Stimulated activated naive CD4-positive, alpha-beta T cell treated with Interleukin-2 at 50 U/mL for 16 hours (primary cell): ENCODE measurements around the gene LACTB.
"Not testable (repeated sequence)": the region's sequence is repeated elsewhere in the genome, so short reads cannot be mapped to it uniquely, and the experiment has no call there.

ENCODE experiments used
- DNase-seq: peaks from one replicate; lab custom pipeline; 2025; lab: John Stamatoyannopoulos, UW

The LACTB gene

DNA sequence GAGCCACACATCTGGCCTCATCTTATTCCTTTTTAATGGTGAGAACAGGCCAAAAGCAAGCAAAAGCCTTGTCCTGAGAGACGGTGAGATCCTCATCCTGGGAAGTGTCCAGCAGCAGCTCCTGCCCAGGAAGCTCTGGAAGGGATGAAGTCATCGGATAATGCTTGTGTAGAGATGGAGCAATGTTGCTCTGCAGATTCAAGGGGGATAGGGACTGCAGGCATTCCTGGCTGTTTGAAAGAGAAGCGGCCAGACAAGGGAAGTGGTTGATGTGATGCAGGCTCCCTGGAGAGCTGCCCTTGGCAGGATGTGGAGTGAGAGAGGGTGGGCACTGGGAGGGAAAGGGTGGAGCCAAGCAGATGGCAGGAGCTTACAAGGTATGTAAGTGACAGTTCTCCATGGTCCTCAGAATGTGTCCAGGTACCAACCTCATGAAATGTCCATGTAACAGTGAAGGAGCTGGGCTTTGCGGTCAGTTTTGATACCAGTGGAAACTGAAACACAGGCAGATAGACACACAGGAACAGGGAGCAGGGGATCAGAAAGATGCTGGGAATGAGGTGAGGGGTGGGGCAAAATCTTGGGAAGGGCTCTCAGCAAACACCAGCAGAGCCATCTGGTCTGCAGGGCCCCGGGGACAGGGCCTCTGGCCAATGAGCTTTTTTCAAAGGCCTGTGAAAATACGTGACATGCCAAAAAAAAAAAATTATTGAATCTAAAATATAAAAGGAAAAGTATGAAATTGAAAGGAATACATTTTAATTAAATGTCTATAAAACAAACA is 32.2 kb upstream of the LACTB start:
- DNase-seq, result no peak

DNA sequence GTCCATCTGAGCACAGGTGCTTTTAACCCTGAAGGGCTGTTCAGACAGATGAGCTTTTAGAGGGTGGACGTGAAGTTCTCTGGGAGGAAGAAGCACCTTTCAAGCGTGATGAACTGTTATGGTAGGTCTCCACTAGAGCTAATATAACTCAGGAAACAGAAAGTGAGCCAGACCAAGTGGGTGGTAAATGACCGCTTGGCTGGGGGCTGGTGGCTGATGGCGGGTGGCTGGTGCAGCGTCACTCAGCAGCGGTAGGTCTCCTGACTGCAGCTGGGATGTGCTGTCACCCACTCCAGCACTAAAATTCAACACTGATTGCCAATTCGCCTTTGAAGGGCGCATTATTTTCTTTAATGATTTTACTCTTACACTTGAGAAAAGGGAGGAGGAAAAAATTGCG is 31.2 kb upstream of the LACTB start:
- no peak for DNase-seq

DNA sequence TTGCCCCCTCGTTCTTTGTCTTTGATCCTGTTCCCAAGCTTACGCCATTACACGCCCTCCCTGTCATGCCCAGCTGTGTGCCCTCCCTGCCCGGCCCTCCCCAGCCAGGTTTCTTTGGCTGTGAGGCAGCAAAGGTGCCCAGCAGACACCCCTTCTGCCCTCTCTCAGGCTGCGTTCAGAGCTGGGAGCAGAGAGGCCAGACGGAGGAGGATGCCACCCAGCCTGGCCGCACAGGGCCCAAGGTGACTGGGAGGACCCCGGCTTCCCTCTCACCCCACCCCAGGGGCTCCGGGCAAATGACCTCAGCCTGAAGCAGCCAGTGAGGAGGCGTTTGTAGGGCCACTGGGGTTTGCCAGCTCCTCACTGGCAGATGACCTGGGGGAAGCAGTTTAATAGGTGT is 30.8 kb upstream of the LACTB start:
- DNase-seq, result no peak

DNA sequence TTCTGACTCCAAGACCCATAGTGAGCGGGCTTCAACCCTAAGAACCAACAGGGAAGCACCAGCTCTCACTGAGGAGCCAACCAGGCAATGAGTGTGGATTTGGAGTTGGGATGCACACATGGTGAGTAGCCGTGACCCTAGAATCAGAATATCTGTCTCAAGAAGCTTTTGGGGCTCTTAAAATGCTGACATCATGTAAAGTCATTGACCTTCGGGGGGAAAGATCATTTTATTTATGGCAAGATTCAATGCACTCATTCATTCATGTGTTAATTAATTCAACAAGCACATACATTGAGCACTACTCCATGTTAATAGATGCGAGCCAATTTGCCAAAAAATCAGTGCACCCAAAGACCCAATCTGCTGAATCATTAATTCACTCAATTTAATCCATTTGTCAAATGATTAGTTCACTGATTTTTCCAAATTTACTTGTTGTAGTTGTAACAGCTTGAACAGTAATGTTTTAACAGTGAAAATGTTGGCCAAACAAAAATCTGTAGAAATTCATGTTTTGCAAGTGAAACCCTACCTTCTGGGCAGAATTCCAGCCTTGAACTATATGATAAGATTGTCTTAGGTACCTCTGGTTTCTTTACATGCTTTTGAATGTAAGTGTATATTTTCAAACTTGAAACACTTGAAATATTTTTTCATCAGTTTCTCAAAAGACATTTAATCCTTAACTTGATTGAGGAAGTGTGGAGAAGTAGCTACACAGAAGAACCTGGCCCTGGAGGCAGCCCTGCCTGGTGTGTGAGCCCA is 29.8 kb upstream of the LACTB start:
- no peak for DNase-seq

DNA sequence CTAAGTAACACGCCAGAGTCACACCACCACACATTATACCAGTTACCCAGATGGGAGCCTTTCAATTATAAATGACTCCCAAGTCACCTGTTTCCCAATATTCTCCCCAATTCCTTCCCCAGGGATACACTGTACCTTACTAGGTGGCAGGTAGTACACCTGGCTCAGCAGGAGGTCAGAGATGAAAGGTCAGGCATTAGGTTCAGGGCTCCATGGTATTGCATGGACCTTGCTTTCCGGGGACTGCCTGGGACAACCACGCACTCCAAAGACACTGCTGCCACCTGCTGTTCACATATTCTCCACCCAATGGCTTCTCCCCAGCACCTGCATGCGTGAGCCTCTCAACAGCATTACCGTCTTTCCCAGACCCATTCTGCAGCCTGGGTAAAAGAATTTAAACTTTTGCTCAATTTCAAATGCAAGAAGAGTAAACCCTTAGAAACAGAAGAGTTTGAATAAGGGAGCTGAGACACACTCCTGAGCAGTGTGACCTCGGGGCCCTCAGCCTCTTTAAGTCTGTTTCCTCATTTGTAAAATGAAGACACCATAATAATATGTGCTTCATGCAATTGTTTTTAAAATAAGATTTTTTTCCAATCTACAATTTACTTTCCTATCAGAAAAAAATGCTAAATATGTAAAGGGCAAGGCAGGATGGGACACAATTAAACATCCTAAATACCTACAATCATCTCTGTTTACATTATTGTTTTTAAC is 28.0 kb upstream of the LACTB start:
- DNase-seq, result peak; percentile 48

DNA sequence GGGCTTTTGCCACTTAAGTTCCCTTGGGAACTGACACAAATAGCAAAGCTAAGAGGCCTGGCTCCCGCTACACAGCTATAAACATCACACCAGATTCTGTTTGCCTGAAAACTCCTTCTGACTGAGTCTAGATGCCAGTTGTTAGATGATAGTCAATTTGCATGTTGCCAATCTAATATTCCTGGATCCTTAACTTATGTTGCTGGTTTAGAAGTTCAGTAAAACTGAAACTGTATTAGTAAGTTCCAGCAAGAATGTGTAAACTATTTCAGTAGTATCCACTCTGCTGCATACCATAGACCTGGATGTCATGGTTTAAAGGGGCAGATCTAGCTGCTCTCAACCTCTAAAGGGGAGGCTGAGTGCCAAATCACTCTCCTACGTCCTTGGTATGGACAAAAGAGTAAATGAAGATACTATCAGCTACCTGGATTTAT is 27.1 kb upstream of the LACTB start:
- no peak for DNase-seq

DNA sequence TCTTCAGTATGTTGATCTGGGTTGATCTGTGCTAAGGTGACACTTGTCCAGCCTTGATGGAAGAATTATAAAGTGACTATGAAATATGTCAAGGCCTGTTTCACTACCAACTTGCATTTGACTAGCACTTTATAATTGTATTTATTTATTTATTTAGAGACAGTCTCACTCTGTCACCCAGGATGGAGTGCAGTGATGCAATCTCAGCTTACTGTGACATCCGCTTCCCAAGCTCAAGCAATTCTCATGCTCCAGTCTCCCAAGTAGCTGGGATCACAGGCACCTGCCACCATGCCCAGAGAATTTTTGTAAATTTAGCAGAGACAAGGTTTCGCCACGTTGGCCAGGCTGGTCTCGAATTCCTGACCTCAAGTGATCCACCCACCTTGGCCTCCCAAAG is 25.5 kb upstream of the LACTB start:
- no peak for DNase-seq

DNA sequence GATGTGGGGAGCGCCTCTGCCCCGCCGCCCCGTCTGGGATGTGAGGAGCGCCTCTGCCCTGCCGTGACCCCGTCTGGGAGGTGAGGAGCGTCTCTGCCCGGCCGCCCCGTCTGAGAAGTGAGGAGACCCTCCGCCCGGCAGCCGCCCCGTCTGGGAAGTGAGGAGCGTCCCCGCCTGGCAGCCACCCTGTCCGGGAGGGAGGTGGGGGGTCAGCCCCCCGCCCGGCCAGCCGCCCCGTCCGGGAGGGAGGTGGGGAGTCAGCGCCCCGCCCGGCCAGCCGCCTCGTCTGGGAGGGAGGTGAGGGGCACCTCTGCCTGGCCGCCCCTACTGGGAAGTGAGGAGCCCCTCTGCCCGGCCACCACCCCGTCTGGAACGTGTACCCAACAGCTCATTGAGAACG is 22.8 kb upstream of the LACTB start:
- not testable (repeated sequence) for DNase-seq

DNA sequence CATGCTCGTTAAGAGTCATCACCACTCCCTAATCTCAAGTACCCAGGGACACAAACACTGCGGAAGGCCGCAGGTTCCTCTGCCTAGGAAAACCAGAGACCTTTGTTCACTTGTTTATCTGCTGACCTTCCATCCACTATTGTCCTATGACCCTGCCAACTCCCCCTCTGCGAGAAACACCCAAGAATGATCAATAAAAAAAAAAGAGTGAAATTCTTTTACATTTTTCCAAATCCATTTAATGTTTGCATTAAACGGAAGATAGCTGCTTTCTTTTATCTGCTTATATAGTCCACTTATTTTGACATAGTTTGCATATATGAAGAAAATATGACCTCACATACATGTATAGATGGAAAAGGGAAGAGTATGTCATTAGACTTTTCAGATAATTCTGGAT is 22.1 kb upstream of the LACTB start:
- not testable (repeated sequence) for DNase-seq

DNA sequence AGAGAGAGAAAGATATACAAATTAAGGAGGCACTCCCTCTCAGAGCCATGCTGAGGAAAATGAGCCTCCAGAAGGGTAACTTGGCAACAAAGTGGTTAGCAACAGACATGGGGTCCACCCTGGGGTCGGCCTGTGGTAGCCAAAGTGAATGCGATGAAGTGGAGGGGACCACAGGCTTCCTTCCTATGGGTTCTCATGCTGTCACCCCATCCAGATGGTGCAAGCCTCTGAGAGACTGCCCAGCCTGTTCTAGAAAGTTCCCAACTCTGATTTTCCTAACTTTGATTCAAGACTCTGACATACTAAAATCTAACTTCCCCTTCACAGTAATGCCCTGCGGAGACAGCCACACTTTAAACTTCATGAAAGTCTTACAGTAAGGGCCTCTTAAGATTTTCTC is 18.2 kb upstream of the LACTB start:
- DNase-seq, result no peak

DNA sequence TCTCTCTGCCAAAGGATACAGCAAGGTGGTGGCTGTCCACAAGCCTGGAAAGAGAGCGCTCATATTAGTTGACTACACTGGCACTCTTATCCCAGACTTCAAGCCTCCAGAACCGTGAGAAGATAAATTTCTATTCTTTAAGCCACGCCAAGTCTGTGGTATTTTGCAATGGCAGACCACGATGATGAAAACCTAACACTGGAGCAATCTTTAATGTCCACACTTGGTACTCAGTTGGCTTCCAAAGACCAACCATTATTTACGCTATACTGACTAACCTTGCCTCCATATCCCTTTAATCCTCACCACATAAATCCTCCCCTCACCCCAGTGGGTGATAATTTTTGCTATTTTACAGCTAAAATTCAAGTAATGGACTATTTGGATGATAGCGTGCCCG is 16.9 kb upstream of the LACTB start:
- no peak for DNase-seq

DNA sequence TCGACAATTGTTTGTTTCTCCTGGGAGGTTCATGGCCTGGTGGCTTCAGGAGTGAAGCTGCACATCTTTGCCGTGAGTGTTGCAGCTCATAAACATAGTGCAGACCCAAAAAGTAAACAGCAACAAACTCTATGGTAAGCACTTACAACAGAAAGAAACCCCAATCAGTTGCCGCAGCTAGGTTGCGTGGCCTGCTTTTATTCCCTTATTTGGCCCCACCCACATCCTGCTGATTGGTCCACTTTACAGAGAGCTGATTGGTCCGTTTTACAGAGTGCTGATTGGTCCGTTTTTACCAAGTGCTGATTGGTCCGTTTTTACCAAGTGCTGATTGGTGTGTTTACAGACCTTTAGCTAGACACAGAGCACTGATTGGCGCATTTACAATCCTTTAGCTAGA is 16.3 kb upstream of the LACTB start:
- DNase-seq, result not testable (repeated sequence)

DNA sequence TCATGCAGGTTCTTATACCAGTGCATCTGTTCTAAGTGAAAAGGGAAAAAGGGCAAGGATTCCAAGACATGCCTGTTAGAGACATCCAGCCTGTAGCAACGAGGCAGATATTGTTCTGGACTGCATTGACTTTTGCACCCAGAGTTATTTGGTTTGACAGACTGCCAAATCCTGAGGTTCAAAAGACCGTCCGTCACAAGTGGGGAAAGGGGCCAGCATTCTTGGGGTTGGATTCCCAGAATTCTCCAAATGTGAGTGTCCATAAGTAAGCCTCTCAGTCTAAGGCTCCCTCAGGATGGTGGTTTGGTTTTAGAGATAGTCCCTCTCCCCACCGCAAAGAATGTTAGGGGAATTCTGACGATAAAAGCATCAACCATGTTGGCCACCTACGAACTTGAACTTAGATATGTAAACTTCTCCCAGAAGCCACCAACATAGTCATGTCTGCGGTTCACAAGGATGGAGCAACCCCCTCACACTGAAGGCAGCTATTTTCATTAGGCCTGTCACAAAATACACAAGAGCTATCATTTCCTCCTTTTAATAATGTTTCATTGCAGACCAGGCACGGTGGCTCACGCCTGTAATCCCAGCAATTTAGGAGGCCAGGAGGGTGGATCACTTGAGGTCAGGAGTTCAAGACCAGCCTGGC is 13.6 kb upstream of the LACTB start:
- no peak for DNase-seq

DNA sequence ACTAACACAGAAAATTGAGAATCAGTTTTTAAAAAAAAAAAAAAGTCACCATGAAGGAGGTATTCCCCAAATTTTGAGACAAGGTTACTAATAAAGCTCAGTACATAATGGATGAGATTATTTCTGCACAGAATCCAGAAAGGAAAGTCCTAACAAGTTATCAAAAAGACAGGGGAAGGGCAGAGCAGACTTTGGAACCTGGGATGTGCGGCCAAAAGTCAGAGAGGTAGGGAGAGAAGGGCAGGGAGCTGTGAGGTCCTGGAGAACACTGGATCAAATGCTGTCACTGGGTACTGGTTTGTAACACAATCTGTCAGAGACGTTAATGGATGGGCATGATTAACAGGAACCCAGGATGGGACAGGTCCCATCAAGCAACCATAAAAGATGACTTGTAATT is 12.2 kb upstream of the LACTB start:
- no peak for DNase-seq

DNA sequence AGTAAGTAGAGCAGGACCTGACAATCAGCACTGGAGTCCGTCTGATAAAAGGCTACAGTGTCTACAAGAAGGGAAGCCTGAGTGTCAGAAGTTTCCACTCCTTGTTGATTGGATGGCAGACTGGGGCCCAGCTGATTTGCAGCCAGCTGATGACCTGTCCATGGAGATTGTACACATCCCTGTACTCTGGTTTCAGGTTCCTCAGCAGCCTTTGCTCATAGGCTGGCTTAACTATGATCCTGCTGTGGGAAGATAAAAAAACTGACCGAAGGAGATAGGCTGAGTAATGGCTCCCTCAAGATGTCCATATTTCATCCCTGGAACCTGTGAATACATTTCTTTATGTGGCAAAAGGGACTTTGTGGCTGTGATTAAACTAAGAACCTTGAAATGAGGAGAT is 11.7 kb upstream of the LACTB start:
- no peak for DNase-seq

DNA sequence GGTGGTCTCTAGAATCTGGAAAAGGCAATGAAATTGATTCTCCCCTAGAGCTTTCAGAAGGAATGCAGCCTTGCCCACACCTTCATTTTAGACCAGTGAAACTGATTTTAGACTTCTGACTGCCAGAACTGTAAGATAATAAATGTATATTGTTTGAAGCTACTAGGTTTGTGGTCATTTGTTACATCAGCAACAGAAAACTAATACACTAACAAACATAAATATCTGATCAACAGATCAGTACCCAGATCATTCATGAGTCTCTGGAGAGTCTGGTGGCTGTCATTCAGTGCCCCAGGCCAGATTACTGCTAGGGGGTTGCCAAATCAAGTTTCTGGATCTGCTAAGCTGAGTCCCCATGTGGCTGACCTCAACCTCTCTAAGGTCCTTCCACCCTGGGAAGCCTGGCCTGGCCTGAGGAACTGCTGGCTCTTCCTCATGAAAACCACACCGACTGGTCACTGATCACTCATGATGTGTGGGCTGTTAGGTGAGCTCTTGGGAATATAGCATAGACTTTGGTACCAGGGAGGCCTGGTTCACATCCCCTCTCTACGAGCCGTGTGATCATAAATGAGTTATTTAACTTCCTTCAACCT is 11.1 kb upstream of the LACTB start:
- no peak for DNase-seq

DNA sequence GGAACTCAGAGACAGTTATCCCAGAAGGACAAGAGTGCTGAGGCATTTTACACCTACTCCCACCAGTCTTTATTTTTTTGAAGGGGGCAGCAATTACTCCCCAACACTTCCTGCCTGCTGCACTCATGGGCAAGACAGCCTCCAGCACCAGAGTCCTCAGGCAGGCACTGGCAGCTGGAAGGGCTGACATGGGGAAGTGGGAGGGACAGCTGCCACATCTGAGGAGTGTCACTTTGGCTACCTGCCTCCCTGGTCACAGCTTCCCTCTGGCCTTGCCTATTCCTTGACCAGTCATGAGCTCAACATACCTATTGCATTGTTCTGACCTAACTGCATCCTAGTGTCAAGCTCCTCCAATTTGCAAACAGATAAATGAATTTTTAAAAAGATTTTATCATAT is 10.2 kb upstream of the LACTB start:
- DNase-seq, result no peak

DNA sequence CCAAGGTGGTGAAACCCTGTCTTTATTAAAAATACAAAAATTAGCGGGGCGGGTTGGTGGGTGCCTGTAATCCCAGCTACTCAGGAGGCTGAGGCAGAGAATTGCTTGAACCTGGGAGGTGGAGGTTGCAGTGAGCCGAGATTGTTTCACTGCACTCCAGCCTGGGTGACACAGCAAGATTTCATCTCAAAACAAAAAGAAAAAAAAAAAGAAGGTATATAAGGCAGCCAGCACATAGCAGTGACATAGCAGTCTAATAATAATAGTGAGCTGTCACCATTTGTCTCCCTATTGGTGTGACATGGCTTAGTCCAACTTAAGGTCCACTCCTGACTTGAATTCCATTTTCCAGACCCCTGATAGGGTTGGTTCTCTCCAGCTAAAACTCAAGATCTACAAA is 8.8 kb upstream of the LACTB start:
- DNase-seq, result no peak

DNA sequence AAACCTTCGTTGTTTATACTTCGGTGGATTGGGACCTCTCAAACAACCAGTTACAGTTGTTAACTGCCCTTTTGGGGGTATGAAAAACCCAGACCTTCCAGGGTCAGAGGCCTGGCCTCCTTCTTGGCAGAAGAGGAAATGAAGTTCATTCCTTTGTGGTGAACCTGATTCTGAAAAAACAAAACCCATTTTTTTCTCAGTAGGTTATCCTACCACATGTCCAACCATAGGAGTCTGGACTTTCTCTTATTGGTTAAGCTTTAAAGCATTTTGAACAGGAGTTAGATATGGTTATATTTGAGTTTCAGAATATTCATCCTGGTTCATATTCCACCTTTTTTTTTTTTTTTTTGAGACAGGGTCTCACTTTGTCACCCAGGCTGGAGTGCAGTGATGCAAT is 7.2 kb upstream of the LACTB start:
- DNase-seq, result no peak

DNA sequence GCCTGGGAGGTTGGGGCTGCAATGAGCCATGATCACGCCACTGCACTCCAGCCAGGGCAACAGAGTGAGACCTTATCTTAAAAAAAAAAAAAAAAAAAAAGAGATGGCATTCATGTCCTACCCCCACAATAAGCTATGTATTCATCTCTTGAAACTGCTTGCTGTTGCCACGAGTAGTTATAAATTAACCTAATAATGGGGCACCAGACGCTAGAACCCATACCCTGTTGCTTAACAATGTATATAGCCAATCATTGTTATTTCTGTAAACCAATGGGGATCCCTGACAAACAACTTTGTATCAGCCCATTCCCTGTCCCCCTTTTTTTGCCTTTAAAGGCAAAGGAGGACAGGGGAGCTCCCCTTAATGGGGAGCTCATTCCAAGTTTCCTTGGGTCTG is 2.8 kb upstream of the LACTB start:
- no peak for DNase-seq

DNA sequence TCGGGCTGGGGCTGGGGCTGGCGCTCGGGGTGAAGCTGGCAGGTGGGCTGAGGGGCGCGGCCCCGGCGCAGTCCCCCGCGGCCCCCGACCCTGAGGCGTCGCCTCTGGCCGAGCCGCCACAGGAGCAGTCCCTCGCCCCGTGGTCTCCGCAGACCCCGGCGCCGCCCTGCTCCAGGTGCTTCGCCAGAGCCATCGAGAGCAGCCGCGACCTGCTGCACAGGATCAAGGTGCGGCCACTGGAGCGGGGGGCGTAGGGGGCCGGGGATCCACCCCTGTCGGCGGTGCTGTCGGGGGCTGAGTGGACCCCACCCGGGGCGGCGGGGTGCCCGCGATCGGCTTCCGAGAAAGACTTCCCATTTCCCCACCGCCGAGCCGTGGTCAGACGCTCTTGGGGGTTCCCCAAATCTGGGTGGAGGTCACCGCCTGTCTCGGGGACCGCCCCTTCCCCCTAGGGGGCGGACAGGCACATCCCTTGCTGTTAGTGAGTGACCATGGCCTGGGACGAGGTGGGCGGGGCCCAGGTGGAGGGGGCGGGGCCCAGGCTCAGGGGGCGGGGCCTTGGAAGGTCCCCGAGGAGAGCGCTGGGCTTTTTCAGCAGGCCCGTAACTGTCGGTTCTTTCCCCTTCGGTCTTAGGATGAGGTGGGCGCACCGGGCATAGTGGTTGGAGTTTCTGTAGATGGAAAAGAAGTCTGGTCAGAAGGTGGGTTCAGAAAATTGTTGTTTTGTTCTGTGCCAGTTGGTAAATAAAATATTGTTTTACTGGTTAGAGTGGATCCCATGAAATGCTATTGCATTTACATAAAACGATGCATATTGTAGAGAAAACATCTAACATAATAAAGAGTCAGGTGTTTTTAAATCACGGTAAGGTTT is 578 bp downstream of the LACTB start:
- peak; percentile 72 for DNase-seq
